ENCODE data around the gene ULK4. TPM values are rescaled to one million over a fixed set of nuclear protein-coding genes. Genes with fewer than 3 reads are reported as not detected.

Gene ULK4
- total RNA-seq, 1 experiment from 2014 or later, result 8.7 TPM

DNA sequence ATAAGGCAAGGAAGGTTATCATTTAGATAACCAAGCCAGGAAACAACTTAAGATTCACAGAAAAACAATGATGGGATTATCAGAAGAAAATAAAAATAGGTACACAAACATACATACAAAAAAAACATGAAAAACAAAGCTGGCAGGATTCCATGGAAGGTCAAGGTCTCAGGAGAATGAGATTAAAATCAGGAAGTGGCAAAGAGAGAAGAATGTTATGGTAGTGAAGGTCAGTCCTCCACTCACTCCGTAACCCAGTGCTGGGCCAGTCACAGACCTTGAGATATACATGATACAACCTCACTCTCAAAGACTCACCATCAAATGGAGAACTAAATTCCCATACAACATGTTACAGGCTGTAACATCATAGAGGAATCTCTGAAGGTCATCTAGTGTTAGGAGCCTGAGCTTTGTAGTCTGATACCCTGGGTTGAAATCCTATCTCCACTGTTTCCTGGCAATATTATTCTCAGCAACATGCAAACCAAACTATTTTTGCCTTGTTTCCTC lies 668.7 kb downstream of the ULK4 start:
- intact Hi-C loops (cut with micrococcal nuclease; ENCODE audit: unreplicated experiment), result no loop called here
- ChIA-PET POLR2A (ENCODE audit: unreplicated experiment) (no interaction called here), CTCF (no interaction called here)
- Histone ChIP-seq H4K20me1 (ENCODE audit: insufficient read depth) (no peaks in the 10 kb centered on the region), H3K27me3 (ENCODE audit: insufficient read depth, low read depth) (no peaks in the 10 kb centered on the region), H3K4me3 (no peak overlapping the region), H2AFZ (no peak overlapping the region), H3K9me3 (ENCODE audit: insufficient read depth, low read depth) (no peaks in the 10 kb centered on the region), H3F3A (ENCODE audit: insufficient read depth, low read depth) (no peaks in the 10 kb centered on the region), H3K27ac (no peak overlapping the region), H3K36me3 (ENCODE audit: low read depth) (no peaks in the 10 kb centered on the region), H3K9me2 (ENCODE audit: insufficient read depth) (no peaks in the 10 kb centered on the region), H3K4me1 (replicated peaks; ENCODE audit: insufficient read depth) (no peaks in the 10 kb centered on the region), H3K79me2 (ENCODE audit: low read depth) (no peaks in the 10 kb centered on the region), H3K4me2 (no peak overlapping the region)
- no peak for DNase-seq
- BruUV-seq (replicated peaks), result no TSS peak
- TF ChIP-seq, protein P1, sequence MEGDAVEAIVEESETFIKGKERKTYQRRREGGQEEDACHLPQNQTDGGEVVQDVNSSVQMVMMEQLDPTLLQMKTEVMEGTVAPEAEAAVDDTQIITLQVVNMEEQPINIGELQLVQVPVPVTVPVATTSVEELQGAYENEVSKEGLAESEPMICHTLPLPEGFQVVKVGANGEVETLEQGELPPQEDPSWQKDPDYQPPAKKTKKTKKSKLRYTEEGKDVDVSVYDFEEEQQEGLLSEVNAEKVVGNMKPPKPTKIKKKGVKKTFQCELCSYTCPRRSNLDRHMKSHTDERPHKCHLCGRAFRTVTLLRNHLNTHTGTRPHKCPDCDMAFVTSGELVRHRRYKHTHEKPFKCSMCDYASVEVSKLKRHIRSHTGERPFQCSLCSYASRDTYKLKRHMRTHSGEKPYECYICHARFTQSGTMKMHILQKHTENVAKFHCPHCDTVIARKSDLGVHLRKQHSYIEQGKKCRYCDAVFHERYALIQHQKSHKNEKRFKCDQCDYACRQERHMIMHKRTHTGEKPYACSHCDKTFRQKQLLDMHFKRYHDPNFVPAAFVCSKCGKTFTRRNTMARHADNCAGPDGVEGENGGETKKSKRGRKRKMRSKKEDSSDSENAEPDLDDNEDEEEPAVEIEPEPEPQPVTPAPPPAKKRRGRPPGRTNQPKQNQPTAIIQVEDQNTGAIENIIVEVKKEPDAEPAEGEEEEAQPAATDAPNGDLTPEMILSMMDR (conservative IDR thresholded peaks at IDR 0.05), result no peak
- TF ChIP-seq EZH2 (IDR thresholded peaks at IDR 0.05; ENCODE audit: low read depth), result no peak

DNA sequence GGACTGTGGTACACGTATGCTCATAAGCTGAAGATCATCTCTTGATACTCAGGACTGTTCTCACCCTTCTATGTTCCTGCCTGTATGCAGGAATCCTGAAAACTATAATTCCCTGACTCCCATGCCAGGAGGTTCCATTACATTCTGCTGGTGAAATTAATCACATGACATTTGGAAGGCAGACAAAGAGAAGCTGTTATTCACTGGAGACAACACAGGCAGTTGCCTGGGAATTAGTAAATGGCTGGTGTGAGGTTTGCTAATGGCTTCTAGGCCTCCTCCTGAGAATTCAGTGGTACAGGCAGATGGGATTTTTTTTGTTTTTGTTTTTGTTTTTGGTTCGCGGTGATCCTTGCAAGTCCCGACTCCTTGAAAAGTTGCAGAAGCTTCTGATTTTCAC lies 671.2 kb downstream of the ULK4 start:
- intact Hi-C loops (cut with micrococcal nuclease; ENCODE audit: unreplicated experiment), result no loop called here
- ChIA-PET POLR2A (ENCODE audit: unreplicated experiment) (no interaction called here), CTCF (no interaction called here)
- H3K27ac ChIP-seq, result no peak overlapping the region
- no peak for DNase-seq
- H3K27me3 ChIP-seq (ENCODE audit: insufficient read depth, low read depth), result no peaks in the 10 kb centered on the region
- no peaks in the 10 kb centered on the region for H3K9me2 ChIP-seq (ENCODE audit: insufficient read depth)
- TF ChIP-seq EZH2 (IDR thresholded peaks at IDR 0.05; ENCODE audit: low read depth), result no peak
- TF ChIP-seq, protein P1 (conservative IDR thresholded peaks at IDR 0.05), result no peak
- H3F3A ChIP-seq (ENCODE audit: insufficient read depth, low read depth), result no peaks in the 10 kb centered on the region
- H3K79me2 ChIP-seq (ENCODE audit: low read depth), result no peaks in the 10 kb centered on the region
- no peak overlapping the region for H2AFZ ChIP-seq
- H3K36me3 ChIP-seq (ENCODE audit: low read depth), result no peaks in the 10 kb centered on the region
- no peaks in the 10 kb centered on the region for H3K4me1 ChIP-seq (replicated peaks; ENCODE audit: insufficient read depth)
- no peak overlapping the region for H3K4me3 ChIP-seq
- H3K4me2 ChIP-seq, result no peak overlapping the region
- no peaks in the 10 kb centered on the region for H4K20me1 ChIP-seq (ENCODE audit: insufficient read depth)
- BruUV-seq (replicated peaks), result no TSS peak
- no peaks in the 10 kb centered on the region for H3K9me3 ChIP-seq (ENCODE audit: insufficient read depth, low read depth)

DNA sequence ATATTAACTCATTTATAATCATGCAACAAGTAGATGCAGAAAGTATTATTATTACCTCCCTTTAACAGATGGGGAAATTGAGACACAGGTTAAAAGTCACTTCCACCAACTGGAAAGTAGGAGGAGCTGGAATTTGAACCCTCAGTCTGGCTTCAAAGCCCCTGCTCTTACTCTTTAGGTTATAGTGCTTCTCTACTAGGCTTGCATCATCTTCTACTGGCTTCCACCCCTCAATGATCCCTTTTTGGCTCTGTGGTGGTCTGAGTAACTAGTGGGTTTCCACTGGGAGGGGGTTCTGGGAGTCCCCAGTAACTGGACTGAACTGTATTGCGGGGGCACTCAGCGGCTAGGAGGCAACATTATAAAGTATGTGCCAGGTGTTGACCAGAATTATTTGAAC lies 671.6 kb downstream of the ULK4 start:
- no peaks in the 10 kb centered on the region for H3K9me3 ChIP-seq (ENCODE audit: insufficient read depth, low read depth)
- H3K27me3 ChIP-seq (ENCODE audit: insufficient read depth, low read depth), result no peaks in the 10 kb centered on the region
- H3K27ac ChIP-seq, result no peak overlapping the region
- H3K4me3 ChIP-seq, result no peak overlapping the region
- no peaks in the 10 kb centered on the region for H3K79me2 ChIP-seq (ENCODE audit: low read depth)
- CTCF ChIA-PET, result no interaction called here
- H3K4me2 ChIP-seq, result no peak overlapping the region
- H3K4me1 ChIP-seq (replicated peaks; ENCODE audit: insufficient read depth), result no peaks in the 10 kb centered on the region
- DNase-seq, result no peak
- no peaks in the 10 kb centered on the region for H3K9me2 ChIP-seq (ENCODE audit: insufficient read depth)
- no peaks in the 10 kb centered on the region for H3K36me3 ChIP-seq (ENCODE audit: low read depth)
- POLR2A ChIA-PET (ENCODE audit: unreplicated experiment), result no interaction called here
- intact Hi-C loops (cut with micrococcal nuclease; ENCODE audit: unreplicated experiment), result no loop called here
- no peaks in the 10 kb centered on the region for H4K20me1 ChIP-seq (ENCODE audit: insufficient read depth)
- no peaks in the 10 kb centered on the region for H3F3A ChIP-seq (ENCODE audit: insufficient read depth, low read depth)
- H2AFZ ChIP-seq, result no peak overlapping the region
- no TSS peak for BruUV-seq (replicated peaks)
- TF ChIP-seq EZH2 (IDR thresholded peaks at IDR 0.05; ENCODE audit: low read depth), result no peak
- TF ChIP-seq, protein P1 (conservative IDR thresholded peaks at IDR 0.05), result no peak
